ENCODE measurements around the gene BACH2.

DNA sequence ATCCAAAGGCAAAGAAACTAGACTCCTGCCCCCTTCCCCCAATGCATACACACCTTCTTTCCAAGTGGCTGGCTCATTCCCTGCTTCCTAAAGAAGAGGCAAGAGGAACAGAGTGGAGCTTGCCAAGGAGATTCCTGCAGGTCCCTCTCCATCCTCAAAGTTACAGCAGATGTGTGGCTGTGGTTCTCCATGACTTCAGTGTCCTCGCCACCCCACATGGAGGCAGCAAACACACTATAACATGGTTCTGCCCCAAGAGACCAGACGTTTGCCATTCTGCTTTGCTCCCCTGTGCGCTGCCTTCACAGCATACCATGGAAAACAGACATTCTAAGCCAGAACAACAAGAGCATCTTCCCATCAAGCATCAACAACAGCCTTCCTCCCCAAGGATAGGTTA, 84.4 kb downstream of the BACH2 start:
- TF ChIP-seq POLR2A (IDR thresholded peaks at IDR 0.05) (no peak), EP300 (IDR thresholded peaks at IDR 0.05) (no peak)
- TF ChIP-seq, protein P1, sequence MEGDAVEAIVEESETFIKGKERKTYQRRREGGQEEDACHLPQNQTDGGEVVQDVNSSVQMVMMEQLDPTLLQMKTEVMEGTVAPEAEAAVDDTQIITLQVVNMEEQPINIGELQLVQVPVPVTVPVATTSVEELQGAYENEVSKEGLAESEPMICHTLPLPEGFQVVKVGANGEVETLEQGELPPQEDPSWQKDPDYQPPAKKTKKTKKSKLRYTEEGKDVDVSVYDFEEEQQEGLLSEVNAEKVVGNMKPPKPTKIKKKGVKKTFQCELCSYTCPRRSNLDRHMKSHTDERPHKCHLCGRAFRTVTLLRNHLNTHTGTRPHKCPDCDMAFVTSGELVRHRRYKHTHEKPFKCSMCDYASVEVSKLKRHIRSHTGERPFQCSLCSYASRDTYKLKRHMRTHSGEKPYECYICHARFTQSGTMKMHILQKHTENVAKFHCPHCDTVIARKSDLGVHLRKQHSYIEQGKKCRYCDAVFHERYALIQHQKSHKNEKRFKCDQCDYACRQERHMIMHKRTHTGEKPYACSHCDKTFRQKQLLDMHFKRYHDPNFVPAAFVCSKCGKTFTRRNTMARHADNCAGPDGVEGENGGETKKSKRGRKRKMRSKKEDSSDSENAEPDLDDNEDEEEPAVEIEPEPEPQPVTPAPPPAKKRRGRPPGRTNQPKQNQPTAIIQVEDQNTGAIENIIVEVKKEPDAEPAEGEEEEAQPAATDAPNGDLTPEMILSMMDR (IDR thresholded peaks at IDR 0.05) = no peak

Data from stomach (tissue), 4 donors.